Liver (tissue), 9 donors: ENCODE data around the gene DTD1. TPM values are rescaled to one million over a fixed set of nuclear protein-coding genes. Genes with fewer than 3 reads are reported as not detected.

Source experiments
- DNase-seq: peaks from one replicate; pipeline ENCODE4 v3.0.0-alpha.2; 2017; ENCODE audit warnings: low spot score
- H3K27ac ChIP-seq, 2 donors: one replicate each; pipeline ENCODE4 v1.7.0; 2013; ENCODE audit warnings: inconsistent platforms in 2 of 2, low read length in 2 of 2, control low read depth in 1 of 2, low read depth in 1 of 2, mild to moderate bottlenecking in 1 of 2
- H3K27me3 ChIP-seq, 4 donors: one replicate each; pipeline versions ENCODE4 v1.6.1 to v1.7.0; 2013; ENCODE audit warnings: low read length in 3 of 4, inconsistent platforms in 1 of 4, mild to moderate bottlenecking in 1 of 4, moderate library complexity in 1 of 4; ENCODE audit not compliant: control insufficient read depth in 4 of 4, insufficient read depth in 4 of 4
- H3K36me3 ChIP-seq, 4 donors: one replicate each; pipeline versions ENCODE4 v1.6.1 to v1.7.0; 2013; ENCODE audit warnings: low read length in 3 of 4, mild to moderate bottlenecking in 3 of 4, low read depth in 1 of 4, moderate library complexity in 1 of 4; ENCODE audit not compliant: control insufficient read depth in 4 of 4, insufficient read depth in 3 of 4
- H3K4me1 ChIP-seq, 4 donors: one replicate each; pipeline versions ENCODE4 v1.6.1 to v1.7.0; 2013; ENCODE audit warnings: low read length in 3 of 4, mild to moderate bottlenecking in 3 of 4, moderate library complexity in 1 of 4; ENCODE audit not compliant: control insufficient read depth in 4 of 4, insufficient read depth in 4 of 4
- H3K4me3 ChIP-seq, 3 donors: one replicate each; pipeline versions ENCODE4 v1.6.1 to v1.7.0; 2013; ENCODE audit warnings: low read length in 3 of 3, control low read depth in 1 of 3, low read depth in 1 of 3, mild to moderate bottlenecking in 1 of 3
- H3K9ac ChIP-seq, 2 donors: one replicate each; pipeline ENCODE4 v1.7.0; 2013; ENCODE audit warnings: low read length in 2 of 2, mild to moderate bottlenecking in 2 of 2, moderate library complexity in 2 of 2, control low read depth in 1 of 2, low read depth in 1 of 2
- H3K9me3 ChIP-seq, 4 donors: one replicate each; pipeline versions ENCODE4 v1.6.1 to v1.7.0; 2013; ENCODE audit warnings: low read length in 3 of 4; ENCODE audit not compliant: control insufficient read depth in 4 of 4
- ATF3 ChIP-seq: IDR thresholded peaks from 2 replicates; pipeline ENCODE4 v1.6.1; 2016; ENCODE audit warnings: antibody characterized with exemption
- EGR1 ChIP-seq, 2 donors: IDR thresholded peaks; 2 replicates each; pipeline ENCODE4 v1.6.1; 2016 to 2018; ENCODE audit warnings: antibody characterized with exemption in 2 of 2, low read depth in 2 of 2
- FOXA2 ChIP-seq: IDR thresholded peaks from 2 replicates; pipeline ENCODE4 v1.6.1; 2016; ENCODE audit warnings: antibody characterized with exemption
- HNF4A ChIP-seq, 2 donors: conservative IDR thresholded peaks; 2 replicates each; pipeline ENCODE4 v1.6.1; 2016; ENCODE audit warnings: antibody characterized with exemption in 2 of 2, mild to moderate bottlenecking in 2 of 2
- HNF4G ChIP-seq: IDR thresholded peaks from 2 replicates; pipeline ENCODE4 v1.6.1; 2016; ENCODE audit warnings: antibody characterized with exemption
- NR2F2 ChIP-seq: IDR thresholded peaks from 2 replicates; pipeline ENCODE4 v1.6.1; 2016; ENCODE audit warnings: antibody characterized with exemption
- RXRA ChIP-seq, 2 donors: IDR thresholded peaks; 2 replicates each; pipeline ENCODE4 v1.6.1; 2017 to 2018; ENCODE audit warnings: antibody characterized with exemption in 2 of 2, mild to moderate bottlenecking in 1 of 2
- SP1 ChIP-seq: IDR thresholded peaks from 2 replicates; pipeline ENCODE4 v1.6.1; 2018; ENCODE audit warnings: antibody characterized with exemption, mild to moderate bottlenecking
- TAF1 ChIP-seq: conservative IDR thresholded peaks from 2 replicates; pipeline ENCODE4 v1.6.1; 2016; ENCODE audit warnings: antibody characterized with exemption, mild to moderate bottlenecking
- YY1 ChIP-seq: IDR thresholded peaks from 2 replicates; pipeline ENCODE4 v1.6.1; 2016; ENCODE audit warnings: antibody characterized with exemption, mild to moderate bottlenecking
- ZBTB33 ChIP-seq: IDR thresholded peaks from 2 replicates; pipeline ENCODE4 v1.6.1; 2016; ENCODE audit warnings: antibody characterized with exemption
- WGBS: extraction: QIAGEN DNeasy Blood & Tissue Kit; methylation state at CpG from one replicate; pipeline ENCODE4 v1.1.7; 2013; 5-methylcytosine and 5-hydroxymethylcytosine counted together
- polyA plus RNA-seq, 2 donors: library from polyadenylated mRNA; stranded (reverse) in 1 of 2; unstranded in 1 of 2; fragments of 200-250 nt in 1 of 2; fragments of >200 nt in 1 of 2; fragmentation: Nextera tagmentation in 1 of 2; extraction: Ambion mirVana in 1 of 2; gene quantifications; one replicate each; pipeline versions ENCODE4 v1.2.1 to v1.2.3, GENCODE V29; 2013 to 2015
- total RNA-seq, 2 donors: library from RNA; depleted of rRNA; stranded (reverse); fragments of >200 nt; gene quantifications; one replicate each; pipeline ENCODE4 v1.2.3, GENCODE V29; 2014
- TF ChIP-seq, protein P1 (sequence below): IDR thresholded peaks from 2 replicates; pipeline ENCODE4 v1.6.1; 2016; ENCODE audit warnings: antibody characterized with exemption, mild to moderate bottlenecking
- TF ChIP-seq, protein P2 (sequence below): IDR thresholded peaks from 2 replicates; pipeline ENCODE4 v1.6.1; 2016; ENCODE audit warnings: antibody characterized with exemption
- TF ChIP-seq, protein P3 (sequence below): fragments of 150-350 bp; IDR thresholded peaks from 2 replicates; pipeline ENCODE4 v1.5.1; 2017; ENCODE audit warnings: improper control_type of control experiment, low read depth, low read length; ENCODE audit not compliant: missing input control
- donor health status: healthy.
- donor health status: healthy.
- donor health status: healthy.
- donor health status: healthy.
- donor health status: healthy.

DTD1 gene
- total and polyA plus RNA-seq, 4 donors, result 7.8 to 11.3 (median 10.1) TPM

GRCh38 chr20:18692447-18692846 lies 104.6 kb downstream of the DTD1 start:
- no peaks in the 10 kb centered on the region for H3K27me3 ChIP-seq
- no peak for DNase-seq
- no peaks in the 10 kb centered on the region for H3K4me1 ChIP-seq
- no peak overlapping the region for H3K9ac ChIP-seq
- no peaks in the 10 kb centered on the region for H3K9me3 ChIP-seq
- no peak overlapping the region for H3K4me3 ChIP-seq
- no peak overlapping the region for H3K27ac ChIP-seq
- no peaks in the 10 kb centered on the region for H3K36me3 ChIP-seq
- TF ChIP-seq, protein P1, sequence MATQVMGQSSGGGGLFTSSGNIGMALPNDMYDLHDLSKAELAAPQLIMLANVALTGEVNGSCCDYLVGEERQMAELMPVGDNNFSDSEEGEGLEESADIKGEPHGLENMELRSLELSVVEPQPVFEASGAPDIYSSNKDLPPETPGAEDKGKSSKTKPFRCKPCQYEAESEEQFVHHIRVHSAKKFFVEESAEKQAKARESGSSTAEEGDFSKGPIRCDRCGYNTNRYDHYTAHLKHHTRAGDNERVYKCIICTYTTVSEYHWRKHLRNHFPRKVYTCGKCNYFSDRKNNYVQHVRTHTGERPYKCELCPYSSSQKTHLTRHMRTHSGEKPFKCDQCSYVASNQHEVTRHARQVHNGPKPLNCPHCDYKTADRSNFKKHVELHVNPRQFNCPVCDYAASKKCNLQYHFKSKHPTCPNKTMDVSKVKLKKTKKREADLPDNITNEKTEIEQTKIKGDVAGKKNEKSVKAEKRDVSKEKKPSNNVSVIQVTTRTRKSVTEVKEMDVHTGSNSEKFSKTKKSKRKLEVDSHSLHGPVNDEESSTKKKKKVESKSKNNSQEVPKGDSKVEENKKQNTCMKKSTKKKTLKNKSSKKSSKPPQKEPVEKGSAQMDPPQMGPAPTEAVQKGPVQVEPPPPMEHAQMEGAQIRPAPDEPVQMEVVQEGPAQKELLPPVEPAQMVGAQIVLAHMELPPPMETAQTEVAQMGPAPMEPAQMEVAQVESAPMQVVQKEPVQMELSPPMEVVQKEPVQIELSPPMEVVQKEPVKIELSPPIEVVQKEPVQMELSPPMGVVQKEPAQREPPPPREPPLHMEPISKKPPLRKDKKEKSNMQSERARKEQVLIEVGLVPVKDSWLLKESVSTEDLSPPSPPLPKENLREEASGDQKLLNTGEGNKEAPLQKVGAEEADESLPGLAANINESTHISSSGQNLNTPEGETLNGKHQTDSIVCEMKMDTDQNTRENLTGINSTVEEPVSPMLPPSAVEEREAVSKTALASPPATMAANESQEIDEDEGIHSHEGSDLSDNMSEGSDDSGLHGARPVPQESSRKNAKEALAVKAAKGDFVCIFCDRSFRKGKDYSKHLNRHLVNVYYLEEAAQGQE, result no peak
- TF ChIP-seq NR2F2 (no peak), TAF1 (no peak), YY1 (no peak), SP1 (no peak), FOXA2 (no peak), ATF3 (no peak), HNF4A (conservative IDR thresholded peaks at IDR 0.05) (no peak), RXRA (IDR thresholded peaks at IDR 0.05) (no peak)
- 56% methylated on average over 1 of the region's 1 CpG for WGBS

DNA sequence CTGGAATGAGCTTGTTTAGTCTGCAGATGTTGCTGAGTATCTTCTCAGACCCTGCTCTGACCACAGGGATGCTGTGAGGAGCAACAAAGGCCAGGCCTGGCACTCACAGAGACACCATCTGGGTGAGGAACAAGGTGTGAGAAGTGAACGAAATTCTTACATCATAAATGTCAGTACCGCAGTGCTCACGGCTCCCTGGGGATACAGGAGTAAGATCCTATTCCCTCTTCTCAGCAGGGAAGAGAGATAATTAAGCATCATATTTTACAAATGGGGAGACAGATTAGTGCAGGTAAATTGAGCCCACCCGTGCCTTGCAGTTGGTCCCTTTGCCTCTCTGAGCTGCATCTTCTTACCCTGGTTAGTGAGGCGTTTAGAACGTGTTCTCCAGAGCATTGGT lies 106.2 kb downstream of the DTD1 start:
- H3K4me1 ChIP-seq, result no peaks in the 10 kb centered on the region
- H3K9me3 ChIP-seq, result no peaks in the 10 kb centered on the region
- H3K36me3 ChIP-seq, result no peaks in the 10 kb centered on the region
- no peaks in the 10 kb centered on the region for H3K27me3 ChIP-seq
- H3K4me3 ChIP-seq, result no peak overlapping the region
- TF ChIP-seq TAF1, result no peak
- TF ChIP-seq EGR1 (IDR thresholded peaks at IDR 0.05; ENCODE audit: low read depth in 2 of 2), result no peak
- no peak for TF ChIP-seq HNF4G
- no peak for TF ChIP-seq ZBTB33
- TF ChIP-seq, protein P2, sequence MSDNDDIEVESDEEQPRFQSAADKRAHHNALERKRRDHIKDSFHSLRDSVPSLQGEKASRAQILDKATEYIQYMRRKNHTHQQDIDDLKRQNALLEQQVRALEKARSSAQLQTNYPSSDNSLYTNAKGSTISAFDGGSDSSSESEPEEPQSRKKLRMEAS, result no peak
- TF ChIP-seq NR2F2, result no peak
- no peak for TF ChIP-seq SP1
- no peak overlapping the region for H3K27ac ChIP-seq
- no peak for DNase-seq
- 94% methylated on average over 6 of the region's 6 CpGs for WGBS
- H3K9ac ChIP-seq, result no peak overlapping the region

- H3K4me3 ChIP-seq, result no peak overlapping the region
- no peak for DNase-seq
- H3K9ac ChIP-seq, result no peak overlapping the region
- H3K4me1 ChIP-seq, result no peaks in the 10 kb centered on the region
- WGBS, result 80% methylated on average over 5 of the region's 5 CpGs
- no peaks in the 10 kb centered on the region for H3K36me3 ChIP-seq
- H3K9me3 ChIP-seq, result no peaks in the 10 kb centered on the region
- H3K27me3 ChIP-seq, result no peaks in the 10 kb centered on the region
- no peak overlapping the region for H3K27ac ChIP-seq
- TF ChIP-seq, protein P3, sequence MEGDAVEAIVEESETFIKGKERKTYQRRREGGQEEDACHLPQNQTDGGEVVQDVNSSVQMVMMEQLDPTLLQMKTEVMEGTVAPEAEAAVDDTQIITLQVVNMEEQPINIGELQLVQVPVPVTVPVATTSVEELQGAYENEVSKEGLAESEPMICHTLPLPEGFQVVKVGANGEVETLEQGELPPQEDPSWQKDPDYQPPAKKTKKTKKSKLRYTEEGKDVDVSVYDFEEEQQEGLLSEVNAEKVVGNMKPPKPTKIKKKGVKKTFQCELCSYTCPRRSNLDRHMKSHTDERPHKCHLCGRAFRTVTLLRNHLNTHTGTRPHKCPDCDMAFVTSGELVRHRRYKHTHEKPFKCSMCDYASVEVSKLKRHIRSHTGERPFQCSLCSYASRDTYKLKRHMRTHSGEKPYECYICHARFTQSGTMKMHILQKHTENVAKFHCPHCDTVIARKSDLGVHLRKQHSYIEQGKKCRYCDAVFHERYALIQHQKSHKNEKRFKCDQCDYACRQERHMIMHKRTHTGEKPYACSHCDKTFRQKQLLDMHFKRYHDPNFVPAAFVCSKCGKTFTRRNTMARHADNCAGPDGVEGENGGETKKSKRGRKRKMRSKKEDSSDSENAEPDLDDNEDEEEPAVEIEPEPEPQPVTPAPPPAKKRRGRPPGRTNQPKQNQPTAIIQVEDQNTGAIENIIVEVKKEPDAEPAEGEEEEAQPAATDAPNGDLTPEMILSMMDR, result no peak
- TF ChIP-seq, protein P1, result no peak
- TF ChIP-seq TAF1, result no peak
- TF ChIP-seq YY1, result no peak
- TF ChIP-seq ZBTB33, result no peak
- no peak for TF ChIP-seq RXRA (IDR thresholded peaks at IDR 0.05)
Measured at GRCh38 chr20:18695175-18695574, 107.3 kb downstream of the DTD1 start.
